Measurements from ENCODE around the gene SPATA19.

The SPATA19 gene

DNA sequence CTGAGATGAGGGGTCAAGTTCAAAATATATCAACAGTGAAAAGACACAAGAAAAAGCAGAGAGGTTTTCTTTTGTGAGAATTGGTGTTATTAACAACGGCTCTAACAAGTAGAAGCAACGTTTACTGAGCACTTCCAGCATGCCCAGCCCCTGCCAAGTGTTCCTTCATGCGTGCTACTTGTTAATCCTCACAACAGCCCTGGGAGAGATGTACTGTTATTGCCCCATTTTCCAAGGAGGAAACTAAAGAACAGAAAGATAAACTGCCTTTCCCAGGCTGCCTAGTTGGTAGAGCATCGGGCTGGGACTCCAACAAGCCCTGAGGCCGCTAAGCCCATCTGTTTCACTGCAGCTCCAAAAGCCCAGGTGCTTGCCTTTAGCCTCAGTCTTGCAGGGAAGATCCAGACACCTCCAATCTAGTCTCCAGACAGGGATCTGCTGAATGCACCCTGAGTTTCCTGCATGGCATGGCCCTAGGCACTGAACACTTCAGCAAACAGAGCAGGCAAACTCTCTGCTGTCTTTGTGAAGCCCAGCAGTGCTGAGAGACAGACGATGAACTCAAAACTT is 25.5 kb downstream of the SPATA19 start:
- Histone ChIP-seq H4K20me1 (ENCODE audit: low read depth, low read length) (no peaks in the 10 kb centered on the region), H3K27me3 (ENCODE audit: low read length) (no peaks in the 10 kb centered on the region), H2AFZ (ENCODE audit: low read depth, low read length, severe bottlenecking) (no peak overlapping the region), H3F3A (ENCODE audit: insufficient read depth) (no peaks in the 10 kb centered on the region), H3K79me2 (ENCODE audit: insufficient read depth, low read length) (no peaks in the 10 kb centered on the region), H3K9me2 (replicated peaks; ENCODE audit: insufficient read depth, low read length) (no peaks in the 10 kb centered on the region), H3K9ac (ENCODE audit: low read length) (no peak overlapping the region), H3K4me2 (ENCODE audit: low read depth, low read length, poor library complexity, severe bottlenecking) (no peak overlapping the region), H3K36me3 (ENCODE audit: low read length) (no peaks in the 10 kb centered on the region), H3K4me3 (ENCODE audit: insufficient read depth, low read length, poor library complexity, severe bottlenecking) (no peak overlapping the region), H3K27ac (ENCODE audit: low read depth, low read length) (no peak overlapping the region), H3K9me3 (ENCODE audit: insufficient read depth, low read length) (no peaks in the 10 kb centered on the region)
- TF ChIP-seq EZH2phosphoT487 (conservative IDR thresholded peaks at IDR 0.05; ENCODE audit: low read length) (no peak), CTCF (IDR thresholded peaks at IDR 0.05; ENCODE audit: insufficient read depth, low read length, poor library complexity, severe bottlenecking) (no peak)

DNA sequence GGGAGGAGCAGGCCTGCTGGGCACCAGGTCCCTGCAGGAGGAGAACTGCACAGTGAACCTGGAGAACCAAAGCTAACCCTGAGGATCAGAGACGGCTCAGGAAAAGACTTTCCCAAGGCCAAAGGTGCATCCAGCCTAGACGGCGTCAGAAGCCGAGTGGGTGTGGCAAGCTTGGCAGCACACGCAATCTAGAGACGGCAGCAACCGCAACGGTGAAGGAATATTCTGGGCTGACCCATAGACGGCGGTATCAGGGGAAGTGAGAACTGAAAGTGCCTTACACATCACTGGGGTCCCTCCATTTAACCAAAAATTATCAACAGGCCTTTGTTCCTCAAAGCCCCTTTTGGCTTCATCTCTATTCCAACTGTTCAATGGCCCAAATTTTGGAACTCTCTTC is 26.2 kb downstream of the SPATA19 start:
- no peaks in the 10 kb centered on the region for H3K36me3 ChIP-seq (ENCODE audit: low read length)
- no peaks in the 10 kb centered on the region for H3K9me3 ChIP-seq (ENCODE audit: insufficient read depth, low read length)
- H3K9me2 ChIP-seq (replicated peaks; ENCODE audit: insufficient read depth, low read length), result no peaks in the 10 kb centered on the region
- no peak overlapping the region for H3K4me2 ChIP-seq (ENCODE audit: low read depth, low read length, poor library complexity, severe bottlenecking)
- H3K79me2 ChIP-seq (ENCODE audit: insufficient read depth, low read length), result no peaks in the 10 kb centered on the region
- H3K9ac ChIP-seq (ENCODE audit: low read length), result no peak overlapping the region
- no peak overlapping the region for H3K4me3 ChIP-seq (ENCODE audit: insufficient read depth, low read length, poor library complexity, severe bottlenecking)
- no peak overlapping the region for H2AFZ ChIP-seq (ENCODE audit: low read depth, low read length, severe bottlenecking)
- H3F3A ChIP-seq (ENCODE audit: insufficient read depth), result no peaks in the 10 kb centered on the region
- no peak overlapping the region for H3K27ac ChIP-seq (ENCODE audit: low read depth, low read length)
- TF ChIP-seq CTCF (IDR thresholded peaks at IDR 0.05; ENCODE audit: insufficient read depth, low read length, poor library complexity, severe bottlenecking) (no peak), EZH2phosphoT487 (conservative IDR thresholded peaks at IDR 0.05; ENCODE audit: low read length) (no peak)
- no peaks in the 10 kb centered on the region for H4K20me1 ChIP-seq (ENCODE audit: low read depth, low read length)
- H3K27me3 ChIP-seq (ENCODE audit: low read length), result no peaks in the 10 kb centered on the region

GRCh38 chr11:133818302-133818701 is 27.0 kb downstream of the SPATA19 start:
- TF ChIP-seq CTCF (IDR thresholded peaks at IDR 0.05; ENCODE audit: insufficient read depth, low read length, poor library complexity, severe bottlenecking) (no peak), EZH2phosphoT487 (conservative IDR thresholded peaks at IDR 0.05; ENCODE audit: low read length) (no peak)
- no peaks in the 10 kb centered on the region for H3K27me3 ChIP-seq (ENCODE audit: low read length)
- H2AFZ ChIP-seq (ENCODE audit: low read depth, low read length, severe bottlenecking), result no peak overlapping the region
- no peaks in the 10 kb centered on the region for H3K9me2 ChIP-seq (replicated peaks; ENCODE audit: insufficient read depth, low read length)
- no peaks in the 10 kb centered on the region for H4K20me1 ChIP-seq (ENCODE audit: low read depth, low read length)
- H3K9me3 ChIP-seq (ENCODE audit: insufficient read depth, low read length), result no peaks in the 10 kb centered on the region
- no peaks in the 10 kb centered on the region for H3K79me2 ChIP-seq (ENCODE audit: insufficient read depth, low read length)
- no peaks in the 10 kb centered on the region for H3K36me3 ChIP-seq (ENCODE audit: low read length)
- H3K4me3 ChIP-seq (ENCODE audit: insufficient read depth, low read length, poor library complexity, severe bottlenecking), result no peak overlapping the region
- no peak overlapping the region for H3K9ac ChIP-seq (ENCODE audit: low read length)
- no peak overlapping the region for H3K27ac ChIP-seq (ENCODE audit: low read depth, low read length)
- no peaks in the 10 kb centered on the region for H3F3A ChIP-seq (ENCODE audit: insufficient read depth)
- no peak overlapping the region for H3K4me2 ChIP-seq (ENCODE audit: low read depth, low read length, poor library complexity, severe bottlenecking)

All from SU-DHL-6 (cell line).